ENCODE measurements around the gene TCP1.
"Not testable (repeated sequence)": the region's sequence is repeated elsewhere in the genome, so short reads cannot be mapped to it uniquely, and the experiment has no call there.

Gene TCP1

GRCh38 chr6:159758031-159759001, 31.1 kb downstream of the TCP1 start:
- Histone ChIP-seq H3K9me3 (ENCODE audit: control insufficient read depth, insufficient read depth, low read length) (no peaks in the 10 kb centered on the region), H3K4me3 (ENCODE audit: low read length) (no peak overlapping the region), H3K27me3 (ENCODE audit: control insufficient read depth, insufficient read depth, low read length) (no peaks in the 10 kb centered on the region), H3K27ac (ENCODE audit: low read length) (no peak overlapping the region), H3K36me3 (ENCODE audit: control insufficient read depth, insufficient read depth, low read length) (peaks cover 8% of the 10 kb centered on the region; the same call in 1 of the 2 replicates), H3K4me1 (ENCODE audit: control insufficient read depth, insufficient read depth, low read length) (peaks cover 7% of the 10 kb centered on the region)
- WGBS (ENCODE audit: insufficient coverage, insufficient read length), result no CpG with 5 or more reads among the region's 7 CpGs
- DNase-seq (ENCODE audit: low read depth, low spot score), result no peak

DNA sequence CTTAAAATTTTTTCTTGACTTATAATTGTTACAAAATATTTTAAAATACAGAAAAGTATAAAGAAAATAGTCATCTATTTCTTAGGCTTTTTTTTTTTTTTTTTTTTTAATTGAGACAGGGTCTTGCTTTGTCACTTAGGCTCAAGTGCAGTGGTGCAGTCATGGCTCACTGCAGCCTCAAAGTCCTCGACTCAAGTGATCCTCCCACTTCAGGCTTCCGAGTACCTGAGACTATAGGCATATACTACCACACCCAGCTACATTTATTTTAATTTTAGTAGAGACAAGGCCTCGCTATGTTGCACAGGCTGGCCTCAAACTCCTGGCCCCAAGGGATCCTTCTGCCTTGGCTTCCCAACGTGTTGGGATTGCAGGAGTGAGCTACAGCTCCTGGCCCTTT, 32.9 kb downstream of the TCP1 start:
- H3K27ac ChIP-seq (ENCODE audit: low read length), result no peak overlapping the region
- H3K36me3 ChIP-seq (ENCODE audit: control insufficient read depth, insufficient read depth, low read length), result peaks cover 8% of the 10 kb centered on the region
- no CpG with 5 or more reads among the region's 4 CpGs for WGBS (ENCODE audit: insufficient coverage, insufficient read length)
- H3K9me3 ChIP-seq (ENCODE audit: control insufficient read depth, insufficient read depth, low read length), result no peaks in the 10 kb centered on the region
- H3K27me3 ChIP-seq (ENCODE audit: control insufficient read depth, insufficient read depth, low read length), result no peaks in the 10 kb centered on the region
- peaks cover 3% of the 10 kb centered on the region; the same call in 1 of the 2 replicates for H3K4me1 ChIP-seq (ENCODE audit: control insufficient read depth, insufficient read depth, low read length)
- no peak overlapping the region for H3K4me3 ChIP-seq (ENCODE audit: low read length)
- no peak for DNase-seq (ENCODE audit: low read depth, low spot score)

DNA sequence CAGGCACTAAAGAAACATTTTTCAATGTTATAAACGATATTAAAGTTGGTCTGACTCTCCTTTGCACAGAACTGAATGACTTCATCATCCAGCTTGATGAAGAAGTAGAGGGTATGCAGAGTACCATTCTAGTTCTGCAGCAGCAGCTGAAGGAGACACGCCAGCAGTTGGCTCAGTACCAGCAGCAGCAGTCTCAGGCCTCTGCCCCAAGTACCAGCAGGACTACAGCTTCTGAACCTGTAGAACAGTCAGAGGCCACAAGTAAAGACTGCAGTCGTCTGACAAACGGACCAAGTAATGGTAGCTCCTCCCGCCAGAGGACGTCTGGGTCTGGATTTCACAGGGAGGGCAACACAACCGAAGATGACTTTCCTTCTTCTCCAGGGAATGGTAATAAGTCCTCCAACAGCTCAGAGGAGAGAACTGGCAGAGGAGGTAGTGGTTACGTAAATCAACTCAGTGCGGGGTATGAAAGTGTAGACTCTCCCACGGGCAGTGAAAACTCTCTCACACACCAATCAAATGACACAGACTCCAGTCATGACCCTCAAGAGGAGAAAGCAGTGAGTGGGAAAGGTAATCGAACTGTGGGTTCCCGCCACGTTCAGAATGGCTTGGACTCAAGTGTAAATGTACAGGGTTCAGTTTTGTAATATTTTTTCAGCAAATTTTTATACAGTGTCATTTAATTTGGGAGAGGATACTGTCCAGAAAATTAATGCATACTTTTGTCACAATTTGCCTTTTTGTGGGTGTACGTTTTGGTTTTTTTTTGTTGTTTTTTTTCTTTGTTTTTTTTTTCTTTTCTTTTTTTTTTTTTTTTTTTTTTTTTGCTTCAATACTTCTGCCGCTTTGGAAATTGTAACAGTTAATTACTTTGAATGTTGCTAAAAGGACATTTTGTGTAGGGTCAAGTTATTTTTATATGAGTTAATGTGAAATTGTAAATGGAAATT, 34.2 kb downstream of the TCP1 start:
- Histone ChIP-seq H3K27me3 (ENCODE audit: control insufficient read depth, insufficient read depth, low read length) (no peaks in the 10 kb centered on the region), H3K36me3 (ENCODE audit: control insufficient read depth, insufficient read depth, low read length) (peaks cover 10% of the 10 kb centered on the region), H3K4me3 (ENCODE audit: low read length) (no peak overlapping the region), H3K4me1 (ENCODE audit: control insufficient read depth, insufficient read depth, low read length) (0 out of 2 replicates have a peak, but pooled peaks cover under 1% of the 10 kb centered on the region), H3K9me3 (ENCODE audit: control insufficient read depth, insufficient read depth, low read length) (no peaks in the 10 kb centered on the region), H3K27ac (ENCODE audit: low read length) (no peak overlapping the region)
- DNase-seq (ENCODE audit: low read depth, low spot score), result no peak
- no CpG with 5 or more reads among the region's 15 CpGs for WGBS (ENCODE audit: insufficient coverage, insufficient read length)

- H3K27me3 ChIP-seq (ENCODE audit: control insufficient read depth, insufficient read depth, low read length), result no peaks in the 10 kb centered on the region
- no peaks in the 10 kb centered on the region for H3K9me3 ChIP-seq (ENCODE audit: control insufficient read depth, insufficient read depth, low read length)
- peaks cover 10% of the 10 kb centered on the region for H3K36me3 ChIP-seq (ENCODE audit: control insufficient read depth, insufficient read depth, low read length)
- no peaks in the 10 kb centered on the region for H3K4me1 ChIP-seq (ENCODE audit: control insufficient read depth, insufficient read depth, low read length)
- no CpG with 5 or more reads among the region's 2 CpGs for WGBS (ENCODE audit: insufficient coverage, insufficient read length)
- H3K27ac ChIP-seq (ENCODE audit: low read length), result no peak overlapping the region
- H3K4me3 ChIP-seq (ENCODE audit: low read length), result no peak overlapping the region
- DNase-seq (ENCODE audit: low read depth, low spot score), result no peak
Observed at GRCh38 chr6:159754401-159754800, 35.0 kb downstream of the TCP1 start.

DNA sequence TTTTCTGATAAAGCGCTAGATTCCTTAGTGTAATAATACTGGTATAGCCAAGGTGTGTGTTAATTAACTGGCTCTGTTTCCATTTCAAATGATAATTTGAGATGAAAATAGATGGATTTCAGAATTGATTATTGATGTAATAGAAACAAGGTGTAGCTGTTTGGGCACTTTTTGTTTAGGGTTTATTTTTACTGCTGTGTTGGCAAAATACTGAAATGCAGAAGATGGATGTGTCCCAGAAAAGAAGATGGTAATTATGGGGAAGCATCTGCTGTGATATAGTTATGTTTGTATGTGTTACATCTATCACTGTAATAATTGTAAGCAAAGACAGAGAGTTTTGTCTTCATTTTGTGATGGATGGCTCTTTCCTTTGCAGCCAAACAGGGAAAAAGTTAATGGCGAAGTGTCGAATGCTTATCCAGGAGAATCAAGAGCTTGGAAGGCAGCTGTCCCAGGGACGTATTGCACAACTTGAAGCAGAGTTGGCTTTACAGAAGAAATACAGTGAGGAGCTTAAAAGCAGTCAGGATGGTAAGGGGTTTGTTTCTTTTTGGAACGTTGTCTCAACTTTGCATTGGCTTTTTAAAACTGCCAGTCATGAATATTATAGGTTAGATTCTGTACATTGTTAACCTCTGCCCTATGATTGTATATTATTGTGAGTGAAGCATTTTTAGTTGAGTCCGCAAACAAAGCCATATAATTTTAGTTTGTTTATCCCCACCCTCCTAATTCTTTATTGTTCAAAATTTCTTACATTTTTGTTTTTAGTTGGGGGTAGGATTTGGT, 36.1 kb downstream of the TCP1 start:
- WGBS (ENCODE audit: insufficient coverage, insufficient read length), result no CpG with 5 or more reads among the region's 6 CpGs
- Histone ChIP-seq H3K27me3 (ENCODE audit: control insufficient read depth, insufficient read depth, low read length) (no peaks in the 10 kb centered on the region), H3K9me3 (ENCODE audit: control insufficient read depth, insufficient read depth, low read length) (no peaks in the 10 kb centered on the region), H3K36me3 (ENCODE audit: control insufficient read depth, insufficient read depth, low read length) (peaks cover 10% of the 10 kb centered on the region), H3K27ac (ENCODE audit: low read length) (no peak overlapping the region), H3K4me1 (ENCODE audit: control insufficient read depth, insufficient read depth, low read length) (no peaks in the 10 kb centered on the region), H3K4me3 (ENCODE audit: low read length) (no peak overlapping the region)
- no peak for DNase-seq (ENCODE audit: low read depth, low spot score)

GRCh38 chr6:159751448-159751847, 38.0 kb downstream of the TCP1 start:
- no peak overlapping the region for H3K4me3 ChIP-seq (ENCODE audit: low read length)
- H3K9me3 ChIP-seq (ENCODE audit: control insufficient read depth, insufficient read depth, low read length), result no peaks in the 10 kb centered on the region
- H3K4me1 ChIP-seq (ENCODE audit: control insufficient read depth, insufficient read depth, low read length), result no peaks in the 10 kb centered on the region
- H3K36me3 ChIP-seq (ENCODE audit: control insufficient read depth, insufficient read depth, low read length), result peaks cover 10% of the 10 kb centered on the region
- no CpG with 5 or more reads among the region's 3 CpGs for WGBS (ENCODE audit: insufficient coverage, insufficient read length)
- H3K27ac ChIP-seq (ENCODE audit: low read length), result no peak overlapping the region
- no peaks in the 10 kb centered on the region for H3K27me3 ChIP-seq (ENCODE audit: control insufficient read depth, insufficient read depth, low read length)
- DNase-seq (ENCODE audit: low read depth, low spot score), result no peak

DNA sequence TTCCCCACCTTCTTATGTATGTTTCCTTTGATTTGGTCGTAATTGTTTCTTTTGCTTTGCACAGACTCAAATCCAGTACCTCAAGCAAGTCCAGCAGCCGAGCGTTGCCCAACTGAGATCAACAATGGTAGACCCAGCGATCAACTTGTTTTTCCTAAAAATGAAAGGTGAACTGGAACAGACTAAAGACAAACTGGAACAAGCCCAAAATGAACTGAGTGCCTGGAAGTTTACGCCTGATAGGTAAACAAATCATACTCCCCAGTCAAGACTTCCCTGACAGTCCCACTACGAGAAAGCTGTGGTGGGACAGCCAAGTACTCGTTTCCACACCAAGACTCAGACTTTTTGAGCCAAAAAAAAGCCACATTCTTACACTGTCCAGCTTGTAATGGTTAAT, 41.3 kb downstream of the TCP1 start:
- H3K4me1 ChIP-seq (ENCODE audit: control insufficient read depth, insufficient read depth, low read length); H3K27me3 ChIP-seq (ENCODE audit: control insufficient read depth, insufficient read depth, low read length); H3K27ac ChIP-seq (ENCODE audit: low read length); DNase-seq (ENCODE audit: low read depth, low spot score); H3K4me3 ChIP-seq (ENCODE audit: low read length); H3K9me3 ChIP-seq (ENCODE audit: control insufficient read depth, insufficient read depth, low read length): not testable (repeated sequence)
- WGBS (ENCODE audit: insufficient coverage, insufficient read length), result no CpG with 5 or more reads among the region's 7 CpGs
- H3K36me3 ChIP-seq (ENCODE audit: control insufficient read depth, insufficient read depth, low read length), result peaks cover 14% of the 10 kb centered on the region

DNA sequence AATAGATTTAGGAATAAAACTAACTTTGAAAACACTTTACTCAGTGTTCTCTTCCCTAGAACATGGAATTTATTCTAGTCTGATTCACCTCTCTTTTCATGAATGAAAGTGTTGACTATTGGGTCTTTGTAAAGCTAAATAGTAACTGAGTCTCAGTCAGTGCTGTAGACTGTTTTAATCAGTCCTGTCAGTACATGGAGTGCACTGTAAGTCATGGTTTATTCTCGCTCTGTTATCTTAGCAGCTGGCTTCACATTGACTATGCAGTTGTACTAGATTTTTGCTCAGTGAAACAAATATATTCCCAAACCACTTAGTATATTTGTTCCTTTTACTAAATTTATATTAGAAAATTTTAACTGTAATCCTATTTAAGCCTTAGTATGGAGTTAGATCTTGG, 42.6 kb downstream of the TCP1 start:
- Histone ChIP-seq H3K4me3 (ENCODE audit: low read length) (no peak overlapping the region), H3K9me3 (ENCODE audit: control insufficient read depth, insufficient read depth, low read length) (no peaks in the 10 kb centered on the region), H3K36me3 (ENCODE audit: control insufficient read depth, insufficient read depth, low read length) (peaks cover 15% of the 10 kb centered on the region), H3K27me3 (ENCODE audit: control insufficient read depth, insufficient read depth, low read length) (no peaks in the 10 kb centered on the region), H3K27ac (ENCODE audit: low read length) (no peak overlapping the region), H3K4me1 (ENCODE audit: control insufficient read depth, insufficient read depth, low read length) (no peaks in the 10 kb centered on the region)
- no peak for DNase-seq (ENCODE audit: low read depth, low spot score)
- no CpG with 5 or more reads among the region's 1 CpG for WGBS (ENCODE audit: insufficient coverage, insufficient read length)

DNA sequence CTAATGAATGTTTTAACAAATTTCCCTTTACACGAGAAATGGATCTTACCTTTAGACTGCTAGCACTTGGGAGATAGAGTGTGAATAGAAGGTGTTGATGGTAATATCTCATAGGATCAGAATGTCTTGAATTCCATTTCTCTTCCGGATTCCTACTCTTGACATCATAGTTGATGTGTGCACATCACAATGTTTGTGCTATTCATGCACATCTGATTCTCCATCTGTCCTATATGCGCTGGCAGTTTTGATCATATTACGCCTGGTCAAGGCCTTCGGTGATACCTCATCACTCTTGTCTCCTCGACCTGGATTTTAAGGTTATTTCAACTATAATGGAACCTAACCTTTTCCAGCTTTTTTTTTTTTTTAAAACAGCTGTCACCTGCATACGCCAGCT, 44.3 kb downstream of the TCP1 start:
- Histone ChIP-seq H3K27ac (ENCODE audit: low read length) (no peak overlapping the region), H3K9me3 (ENCODE audit: control insufficient read depth, insufficient read depth, low read length) (no peaks in the 10 kb centered on the region), H3K36me3 (ENCODE audit: control insufficient read depth, insufficient read depth, low read length) (peaks cover 17% of the 10 kb centered on the region; the same call in 1 of the 2 replicates), H3K27me3 (ENCODE audit: control insufficient read depth, insufficient read depth, low read length) (no peaks in the 10 kb centered on the region), H3K4me1 (ENCODE audit: control insufficient read depth, insufficient read depth, low read length) (no peaks in the 10 kb centered on the region), H3K4me3 (ENCODE audit: low read length) (no peak overlapping the region)
- no peak for DNase-seq (ENCODE audit: low read depth, low spot score)
- WGBS (ENCODE audit: insufficient coverage, insufficient read length), result no CpG with 5 or more reads among the region's 7 CpGs

- Histone ChIP-seq H3K9me3 (ENCODE audit: control insufficient read depth, insufficient read depth, low read length) (no peaks in the 10 kb centered on the region), H3K27ac (ENCODE audit: low read length) (no peak overlapping the region), H3K27me3 (ENCODE audit: control insufficient read depth, insufficient read depth, low read length) (no peaks in the 10 kb centered on the region), H3K36me3 (ENCODE audit: control insufficient read depth, insufficient read depth, low read length) (peaks cover 17% of the 10 kb centered on the region; the same call in 1 of the 2 replicates), H3K4me3 (ENCODE audit: low read length) (no peak overlapping the region), H3K4me1 (ENCODE audit: control insufficient read depth, insufficient read depth, low read length) (no peaks in the 10 kb centered on the region)
- no peak for DNase-seq (ENCODE audit: low read depth, low spot score)
- WGBS (ENCODE audit: insufficient coverage, insufficient read length), result no CpG with 5 or more reads among the region's 1 CpG
Observed at GRCh38 chr6:159742165-159742564, 47.2 kb downstream of the TCP1 start.
